ENCODE data around the gene ALOX5AP. TPM values are rescaled to one million over a fixed set of nuclear protein-coding genes. Genes with fewer than 3 reads are reported as not detected.
A peak's percentile ranks its signal among the peaks of the same experiment; 100 is the strongest.

Gene ALOX5AP
- total and polyA plus RNA-seq, 7 donors: 2.5 to 12.2 (median 5.2) TPM

DNA sequence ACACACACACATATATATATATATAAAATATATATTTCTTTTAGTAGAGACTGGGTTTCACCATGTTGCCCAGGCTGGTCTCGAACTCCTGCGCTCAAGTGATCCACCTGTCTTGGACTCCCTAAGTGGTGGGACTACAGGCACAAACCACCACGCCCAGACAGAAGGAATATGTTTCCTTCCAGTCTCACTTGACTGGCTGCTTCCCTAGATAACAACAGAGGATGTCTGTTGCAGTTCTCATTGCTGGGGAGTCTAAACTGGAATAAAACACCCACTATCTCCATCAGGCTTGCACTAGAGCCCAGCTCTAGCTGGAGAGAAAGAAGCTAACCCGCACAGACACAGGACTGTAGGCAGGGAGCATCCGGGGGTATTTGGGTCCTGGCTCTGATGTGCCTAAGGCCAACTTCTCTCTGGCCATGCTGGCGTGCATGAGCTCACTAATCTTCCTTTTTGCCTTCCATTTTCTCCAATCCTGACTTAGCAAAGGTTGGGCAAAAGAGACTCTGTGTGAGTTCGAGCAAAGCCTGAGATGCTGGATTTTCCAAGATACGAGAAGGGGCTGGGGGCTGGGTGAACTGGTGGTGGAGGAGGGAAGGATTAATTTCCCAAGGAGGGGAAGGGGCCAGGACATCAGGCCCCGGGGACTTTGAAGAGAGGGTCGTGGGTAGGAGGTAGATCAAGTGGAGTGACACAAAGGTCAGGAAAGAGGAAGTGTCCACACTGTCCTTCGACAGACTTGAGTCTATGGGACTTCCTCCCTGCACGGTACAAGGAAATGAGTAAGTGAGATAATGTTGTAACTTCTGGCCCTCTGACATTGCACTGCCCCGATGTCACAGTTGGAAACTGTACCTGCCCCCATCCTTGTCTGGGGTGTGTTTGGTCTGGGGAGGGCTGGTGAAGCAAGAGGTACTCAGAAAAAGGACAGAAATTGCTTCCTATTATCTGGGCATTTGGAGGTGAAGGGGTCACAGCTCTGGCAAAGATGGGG lies 22.5 kb upstream of the ALOX5AP start:
- no peak overlapping the region for H3K4me3 ChIP-seq
- peak; percentile 34 to 70 (median 64) for ATAC-seq

DNA sequence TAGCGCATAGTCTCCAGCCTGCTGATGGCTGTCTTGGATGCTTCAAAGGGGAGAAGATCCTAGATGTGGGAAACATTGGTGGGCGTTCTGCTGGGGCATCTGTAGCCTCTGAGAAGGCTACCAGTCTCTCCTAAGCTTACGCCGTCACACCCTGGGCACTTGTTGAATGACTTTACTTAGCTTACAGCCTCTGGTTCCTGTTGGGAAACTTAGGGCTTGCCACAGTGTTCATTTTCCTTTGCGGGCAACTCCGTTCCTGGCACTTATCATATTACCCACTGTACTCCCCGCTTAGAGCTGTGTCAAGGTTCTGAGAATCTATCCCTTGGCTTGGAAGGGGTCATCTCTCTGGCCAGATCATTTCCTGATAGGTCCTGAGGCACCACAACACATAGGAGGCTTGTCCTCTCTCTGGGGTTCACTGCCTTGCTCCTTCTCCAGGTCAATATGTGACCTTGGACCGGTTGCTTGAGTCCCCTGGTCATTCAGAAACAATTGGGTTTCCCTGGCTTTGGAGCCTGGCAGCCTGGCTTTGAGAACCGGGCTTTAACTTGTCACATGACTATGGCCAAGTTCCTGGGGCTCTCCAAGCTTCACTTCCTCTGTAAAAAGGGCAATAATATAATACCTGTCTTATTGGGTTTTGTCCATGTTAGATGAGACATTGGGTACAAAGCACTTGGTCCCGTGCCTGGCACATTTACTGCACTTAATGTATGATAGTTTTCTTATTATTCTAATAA lies 20.5 kb upstream of the ALOX5AP start:
- Histone ChIP-seq H3K4me1 (no peaks in the 10 kb centered on the region), H3K27me3 (ENCODE audit: insufficient read depth in 3 of 3, low read length in 2 of 3) (no peaks in the 10 kb centered on the region), H3K9me3 (no peaks in the 10 kb centered on the region), H3K36me3 (ENCODE audit: insufficient read depth in 1 of 2, low read depth in 1 of 2) (no peaks in the 10 kb centered on the region), H3K4me3 (no peak overlapping the region), H3K27ac (no peak overlapping the region)
- 86 to 93% (median 90%) methylated on average over 10 of the region's 10 CpGs for whole genome bisulfite sequencing, 3 donors
- TF ChIP-seq, protein P1, sequence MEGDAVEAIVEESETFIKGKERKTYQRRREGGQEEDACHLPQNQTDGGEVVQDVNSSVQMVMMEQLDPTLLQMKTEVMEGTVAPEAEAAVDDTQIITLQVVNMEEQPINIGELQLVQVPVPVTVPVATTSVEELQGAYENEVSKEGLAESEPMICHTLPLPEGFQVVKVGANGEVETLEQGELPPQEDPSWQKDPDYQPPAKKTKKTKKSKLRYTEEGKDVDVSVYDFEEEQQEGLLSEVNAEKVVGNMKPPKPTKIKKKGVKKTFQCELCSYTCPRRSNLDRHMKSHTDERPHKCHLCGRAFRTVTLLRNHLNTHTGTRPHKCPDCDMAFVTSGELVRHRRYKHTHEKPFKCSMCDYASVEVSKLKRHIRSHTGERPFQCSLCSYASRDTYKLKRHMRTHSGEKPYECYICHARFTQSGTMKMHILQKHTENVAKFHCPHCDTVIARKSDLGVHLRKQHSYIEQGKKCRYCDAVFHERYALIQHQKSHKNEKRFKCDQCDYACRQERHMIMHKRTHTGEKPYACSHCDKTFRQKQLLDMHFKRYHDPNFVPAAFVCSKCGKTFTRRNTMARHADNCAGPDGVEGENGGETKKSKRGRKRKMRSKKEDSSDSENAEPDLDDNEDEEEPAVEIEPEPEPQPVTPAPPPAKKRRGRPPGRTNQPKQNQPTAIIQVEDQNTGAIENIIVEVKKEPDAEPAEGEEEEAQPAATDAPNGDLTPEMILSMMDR (IDR thresholded peaks at IDR 0.05): no peak
- DNase-seq: no peak
- intact Hi-C loops (cut with DNase I): no loop called here
- no peak for ATAC-seq

More for the DNA sequence above, 22.5 kb upstream of the ALOX5AP start:
- H3K4me1 ChIP-seq: no peaks in the 10 kb centered on the region
- H3K27me3 ChIP-seq (ENCODE audit: insufficient read depth in 3 of 3, low read length in 2 of 3): no peaks in the 10 kb centered on the region
- TF ChIP-seq, protein P1 (IDR thresholded peaks at IDR 0.05): no peak
- H3K36me3 ChIP-seq (ENCODE audit: insufficient read depth in 1 of 2, low read depth in 1 of 2): no peaks in the 10 kb centered on the region
- intact Hi-C loops (cut with DNase I): no loop called here
- DNase-seq: peak in 1 of 2 donors; percentile 23
- WGBS, 3 donors: 56 to 65% (median 62%) methylated on average over 13 of the region's 13 CpGs
- H3K27ac ChIP-seq: no peak overlapping the region
- H3K9me3 ChIP-seq: no peaks in the 10 kb centered on the region

GRCh38 chr13:30715372-30715756 lies 20.0 kb upstream of the ALOX5AP start:
- intact Hi-C loops (cut with DNase I): no loop called here

DNA sequence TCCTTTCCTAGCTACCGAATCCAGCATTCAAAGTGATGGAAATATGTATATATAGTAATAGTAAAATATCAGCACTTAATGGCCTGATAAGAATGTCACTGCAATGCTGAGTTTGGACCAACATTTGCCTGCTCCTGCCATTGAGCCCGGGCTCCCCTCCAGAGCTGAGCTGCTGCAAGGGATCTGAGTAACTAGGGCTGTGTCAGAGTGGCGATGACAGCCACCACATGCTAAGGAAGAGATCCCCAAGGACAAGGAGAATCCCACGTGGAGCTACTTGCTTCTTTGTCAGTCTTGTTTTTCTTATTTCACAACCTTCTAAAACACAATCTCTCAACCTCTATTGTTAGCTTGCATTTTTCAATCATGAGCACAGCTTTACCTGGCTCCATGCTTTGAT lies 19.5 kb upstream of the ALOX5AP start:
- 65 to 69% (median 66%) methylated on average over 4 of the region's 4 CpGs for WGBS, 3 donors
- no peak overlapping the region for H3K4me3 ChIP-seq
- no peaks in the 10 kb centered on the region for H3K27me3 ChIP-seq (ENCODE audit: insufficient read depth in 3 of 3, low read length in 2 of 3)
- H3K36me3 ChIP-seq (ENCODE audit: insufficient read depth in 1 of 2, low read depth in 1 of 2): no peaks in the 10 kb centered on the region
- no peak overlapping the region for H3K27ac ChIP-seq
- no peaks in the 10 kb centered on the region for H3K9me3 ChIP-seq
- ATAC-seq (peak in 1 of 4 donors; percentile 22), DNase-seq (no peak)
- intact Hi-C loops (cut with DNase I): no loop called here
- TF ChIP-seq, protein P1 (IDR thresholded peaks at IDR 0.05): no peak
- no peaks in the 10 kb centered on the region for H3K4me1 ChIP-seq

More at GRCh38 chr13:30715372-30715756, 20.0 kb upstream of the ALOX5AP start:
- WGBS, 3 donors: 86 to 88% (median 87%) methylated on average over 4 of the region's 4 CpGs
- ATAC-seq (no peak), DNase-seq (no peak)
- Histone ChIP-seq H3K4me1 (no peaks in the 10 kb centered on the region), H3K9me3 (no peaks in the 10 kb centered on the region), H3K4me3 (no peak overlapping the region), H3K27ac (no peak overlapping the region), H3K36me3 (ENCODE audit: insufficient read depth in 1 of 2, low read depth in 1 of 2) (no peaks in the 10 kb centered on the region), H3K27me3 (ENCODE audit: insufficient read depth in 3 of 3, low read length in 2 of 3) (no peaks in the 10 kb centered on the region)
- TF ChIP-seq, protein P1 (IDR thresholded peaks at IDR 0.05): no peak

All from psoas muscle (tissue), 8 donors.